ENCODE results near the gene SOBP.

Gene SOBP

GRCh38 chr6:107563694-107564588 is 74.0 kb downstream of the SOBP start:
- H3K4me1 Mint-ChIP-seq, result peaks cover 37% of the 10 kb centered on the region
- H3K36me3 Mint-ChIP-seq (ENCODE audit: low read depth), result peaks cover 10% of the 10 kb centered on the region
- H3K9me3 Mint-ChIP-seq, result no peaks in the 10 kb centered on the region
- H3K4me3 Mint-ChIP-seq, result no peak overlapping the region
- peak overlapping the region; percentile 60 to 85 (median 83) for H3K27ac Mint-ChIP-seq
- no peak for TF ChIP-seq CTCF (IDR thresholded peaks at IDR 0.05; ENCODE audit: unreplicated experiment in 3 of 3)
- H3K27me3 Mint-ChIP-seq (ENCODE audit: low read depth), result no peaks in the 10 kb centered on the region

GRCh38 chr6:107564589-107564951 is 74.7 kb downstream of the SOBP start:
- Mint-ChIP-seq H3K4me1 (peaks cover 37% of the 10 kb centered on the region), H3K27ac (peak overlapping the region; percentile 60 to 85 (median 83)), H3K36me3 (ENCODE audit: low read depth) (peaks cover 9% of the 10 kb centered on the region), H3K9me3 (no peaks in the 10 kb centered on the region), H3K4me3 (no peak overlapping the region), H3K27me3 (ENCODE audit: low read depth) (no peaks in the 10 kb centered on the region)
- no peak for TF ChIP-seq CTCF (IDR thresholded peaks at IDR 0.05; ENCODE audit: unreplicated experiment in 3 of 3)

GRCh38 chr6:107565165-107565723 is 75.3 kb downstream of the SOBP start:
- no peak for TF ChIP-seq CTCF (IDR thresholded peaks at IDR 0.05; ENCODE audit: unreplicated experiment in 3 of 3)
- Mint-ChIP-seq H3K4me3 (no peak overlapping the region), H3K36me3 (ENCODE audit: low read depth) (peaks cover 11% of the 10 kb centered on the region), H3K9me3 (no peaks in the 10 kb centered on the region), H3K27ac (peak overlapping the region in 2 of 3 experiments; percentile 60 to 83), H3K4me1 (peaks cover 37% of the 10 kb centered on the region), H3K27me3 (ENCODE audit: low read depth) (no peaks in the 10 kb centered on the region)

- Mint-ChIP-seq H3K4me1 (peaks cover 21% of the 10 kb centered on the region), H3K36me3 (ENCODE audit: low read depth) (peaks cover 21% of the 10 kb centered on the region), H3K27ac (no peak overlapping the region), H3K4me3 (no peak overlapping the region), H3K9me3 (no peaks in the 10 kb centered on the region), H3K27me3 (ENCODE audit: low read depth) (no peaks in the 10 kb centered on the region)
- TF ChIP-seq CTCF (IDR thresholded peaks at IDR 0.05; ENCODE audit: unreplicated experiment in 3 of 3), result no peak
Observed at GRCh38 chr6:107567643-107568042, 77.7 kb downstream of the SOBP start.

GRCh38 chr6:107569473-107569872 is 79.6 kb downstream of the SOBP start:
- H3K27me3 Mint-ChIP-seq (ENCODE audit: low read depth), result no peaks in the 10 kb centered on the region
- no peaks in the 10 kb centered on the region for H3K9me3 Mint-ChIP-seq
- H3K27ac Mint-ChIP-seq, result no peak overlapping the region
- no peak overlapping the region for H3K4me3 Mint-ChIP-seq
- H3K36me3 Mint-ChIP-seq (ENCODE audit: low read depth), result peaks cover 31% of the 10 kb centered on the region
- no peak for TF ChIP-seq CTCF (IDR thresholded peaks at IDR 0.05; ENCODE audit: unreplicated experiment in 3 of 3)
- H3K4me1 Mint-ChIP-seq, result peaks cover 15% of the 10 kb centered on the region

Measured in nephron (organoid).